ACHN (cell line): ENCODE measurements around the gene NAPSA.
"Not testable (repeated sequence)": the region's sequence is repeated elsewhere in the genome, so short reads cannot be mapped to it uniquely, and the experiment has no call there.

ENCODE experiments used
- DNase-seq: peaks from one replicate; pipeline ENCODE4 v3.0.0-alpha.2; 2015
- in situ Hi-C: cut with HindIII; loops from 2 replicates; pipeline ENCODE4 v1.10.0; 2017; ENCODE audit warnings: low sequenced_read_pairs, low pct_ligation_motif_present, low pct_unique_long_range_greater_than_20kb

The NAPSA gene

GRCh38 chr19:50368649-50369570 is 3.5 kb upstream of the NAPSA start:
- in situ Hi-C loops, result no loop called here
- DNase-seq, result peak; percentile 85

DNA sequence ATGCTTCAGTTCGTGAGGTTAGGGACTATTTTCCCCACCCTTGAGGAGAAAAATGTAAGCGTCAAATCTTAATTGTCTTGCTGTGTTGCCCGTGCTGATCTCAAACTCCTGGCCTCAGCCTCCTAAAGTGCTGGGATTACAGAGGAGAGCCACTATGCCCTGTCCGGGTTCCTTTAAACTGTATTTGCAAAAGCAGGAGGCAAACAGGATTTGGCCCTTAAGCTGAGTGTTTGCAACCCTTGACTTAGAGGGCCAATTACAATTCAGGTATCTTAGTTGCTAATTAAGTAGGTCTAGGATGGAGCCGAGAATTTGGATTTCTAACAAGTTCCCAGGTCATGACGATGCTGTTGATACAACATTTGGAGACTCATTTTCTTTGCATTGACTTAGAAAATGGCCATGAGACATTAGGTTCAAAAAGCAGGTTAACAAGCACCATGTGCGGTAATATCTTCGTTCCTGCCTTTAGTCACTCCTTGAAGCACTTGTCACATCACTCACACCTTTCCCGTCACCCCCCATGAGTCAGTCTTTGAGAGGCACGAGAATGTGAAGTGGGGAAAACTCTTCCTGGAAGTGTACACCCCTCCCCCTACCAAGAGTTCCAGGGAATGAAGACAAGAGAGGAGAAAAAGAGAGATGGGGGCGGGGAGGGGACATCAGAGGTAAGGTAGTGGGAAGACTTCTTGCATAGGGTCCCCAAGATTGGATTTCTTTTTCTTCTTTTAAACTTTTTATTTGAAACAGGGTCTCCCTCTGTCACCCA is 2.6 kb downstream of the NAPSA start:
- in situ Hi-C loops, result no loop called here
- DNase-seq, result no peak

DNA sequence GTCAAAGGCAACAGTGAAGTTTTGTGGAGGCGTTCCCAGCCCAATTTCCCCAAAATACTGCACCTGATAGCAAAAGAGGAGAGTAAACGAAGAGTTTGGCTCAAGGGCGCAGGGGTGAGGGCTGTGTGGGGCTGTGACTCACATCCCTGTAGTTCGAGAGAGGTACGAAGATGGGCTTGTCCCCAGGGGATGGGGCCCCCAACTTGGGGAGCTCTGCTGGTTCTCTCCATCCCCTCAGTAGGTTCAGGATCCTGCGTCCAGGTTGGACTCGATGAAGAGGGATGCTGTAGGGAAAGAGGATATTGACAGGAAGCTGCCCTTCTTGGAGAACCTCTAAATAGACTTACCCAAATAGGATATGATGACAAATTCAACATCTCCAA is 3.4 kb downstream of the NAPSA start:
- in situ Hi-C loops, result no loop called here
- DNase-seq, result no peak

DNA sequence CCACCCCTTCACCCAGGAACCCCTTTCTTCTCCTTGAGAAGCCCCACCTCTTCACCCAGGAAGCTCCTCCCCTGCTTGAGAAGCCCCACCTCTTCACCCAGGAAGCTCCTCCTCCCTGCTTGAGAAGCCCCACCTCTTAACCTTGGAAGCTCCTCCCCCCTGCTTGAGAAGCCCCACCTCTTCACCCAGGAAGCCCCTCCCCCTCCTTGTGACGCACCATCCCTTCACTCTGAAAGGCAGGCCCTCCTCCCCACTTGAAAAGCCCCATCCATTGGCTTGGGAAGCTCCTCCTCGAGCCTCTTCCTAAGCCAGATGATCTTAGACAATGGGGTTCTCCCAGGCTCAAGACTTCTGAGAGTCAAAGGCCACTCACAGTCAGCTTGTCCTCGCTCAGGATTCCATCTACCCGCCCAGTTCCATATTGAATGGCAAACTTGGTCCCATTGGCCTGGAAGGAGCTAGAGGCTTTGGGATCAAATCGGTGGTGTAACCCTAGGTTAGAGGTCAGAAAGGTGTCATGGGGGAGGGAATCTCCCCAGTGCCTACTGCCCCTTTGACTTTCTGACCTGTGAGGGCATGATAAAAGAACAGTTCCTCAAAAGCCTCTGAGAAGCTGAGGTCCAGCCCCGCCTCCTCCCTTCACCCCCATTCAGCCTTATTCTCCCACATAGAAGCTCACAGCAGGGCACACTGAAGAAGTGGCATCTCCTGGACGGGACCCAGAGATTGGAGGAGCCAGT is 4.0 kb downstream of the NAPSA start:
- in situ Hi-C loops, result no loop called here
- no peak for DNase-seq

- in situ Hi-C loops, result no loop called here
- DNase-seq, result no peak
These were observed 6.1 kb downstream of the NAPSA start for GRCh38 chr19:50359328-50359818.

DNA sequence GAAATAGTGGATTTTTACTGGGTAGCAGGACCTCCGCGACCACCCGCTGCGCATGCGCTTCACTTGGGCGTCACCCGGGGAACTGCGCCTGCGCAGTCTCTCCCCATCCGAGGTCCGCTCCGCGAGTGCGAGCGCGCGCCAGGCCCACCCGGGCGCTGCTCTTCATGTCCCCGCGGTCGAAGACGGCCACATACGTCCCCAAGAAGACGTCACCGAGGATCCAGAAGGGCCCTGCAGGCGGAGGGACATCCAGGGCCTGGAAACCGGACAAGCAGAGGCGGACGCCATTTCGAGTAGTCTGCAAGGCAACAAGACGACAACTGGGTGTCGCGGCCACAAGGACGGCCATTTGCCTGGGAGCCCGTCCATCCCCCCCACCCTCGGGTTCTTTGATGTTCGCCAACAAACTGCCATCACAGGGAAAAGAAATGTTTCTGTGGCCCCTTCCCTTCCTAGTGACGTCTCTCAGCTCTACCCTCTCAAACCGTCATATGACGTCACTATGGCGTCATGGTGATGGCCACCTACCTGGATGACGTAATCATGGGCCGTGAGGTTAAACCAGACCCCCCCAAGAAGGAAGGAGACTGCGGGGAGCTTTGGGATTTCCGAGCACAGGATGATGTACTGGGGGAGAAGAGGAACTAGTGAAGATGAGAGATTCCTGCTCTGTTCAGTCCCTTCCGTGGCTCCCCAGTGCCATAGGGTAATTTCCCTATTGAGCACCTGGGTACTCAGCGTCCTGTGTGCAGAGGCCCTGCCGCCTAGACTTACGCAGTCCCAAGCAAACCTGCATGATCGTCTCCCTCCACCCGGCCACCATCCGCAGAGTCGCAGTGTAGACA is 6.7 kb downstream of the NAPSA start:
- no peak for DNase-seq

GRCh38 chr19:50357178-50358100 is 8.0 kb downstream of the NAPSA start:
- peak; percentile 56 for DNase-seq

More for the DNA sequence above, 6.7 kb downstream of the NAPSA start:
- in situ Hi-C loops, result no loop called here

GRCh38 chr19:50356691-50357177 is 8.7 kb downstream of the NAPSA start:
- DNase-seq, result no peak
- in situ Hi-C loops, result no loop called here

More at GRCh38 chr19:50357178-50358100, 8.0 kb downstream of the NAPSA start:
- in situ Hi-C loops, result no loop called here

GRCh38 chr19:50353487-50353880 is 12.0 kb downstream of the NAPSA start:
- DNase-seq, in situ Hi-C loops: not testable (repeated sequence)

DNA sequence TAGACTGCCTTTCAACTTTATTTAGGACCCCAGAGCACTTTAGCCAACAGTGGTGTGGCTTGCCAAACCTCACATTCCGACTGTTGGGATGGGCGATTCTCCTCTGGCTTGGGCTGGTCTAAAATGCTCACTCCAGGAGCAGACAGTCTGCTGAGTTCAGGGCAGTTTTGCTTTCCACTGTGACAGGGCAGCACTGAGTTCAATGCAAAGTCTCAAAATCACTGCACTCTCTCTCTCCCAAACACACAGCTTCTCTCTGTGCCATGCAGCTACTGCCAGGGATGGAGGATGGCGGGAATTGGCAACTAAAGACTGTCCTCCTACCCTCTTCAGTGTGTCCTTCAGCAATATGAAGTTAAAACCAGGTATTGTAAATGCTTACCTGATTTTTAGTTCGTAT is 13.2 kb downstream of the NAPSA start:
- in situ Hi-C loops, result no loop called here

GRCh38 chr19:50349277-50350057 is 16.0 kb downstream of the NAPSA start:
- DNase-seq, result no peak
- in situ Hi-C loops, result no loop called here

More for the DNA sequence above, 13.2 kb downstream of the NAPSA start:
- no peak for DNase-seq

DNA sequence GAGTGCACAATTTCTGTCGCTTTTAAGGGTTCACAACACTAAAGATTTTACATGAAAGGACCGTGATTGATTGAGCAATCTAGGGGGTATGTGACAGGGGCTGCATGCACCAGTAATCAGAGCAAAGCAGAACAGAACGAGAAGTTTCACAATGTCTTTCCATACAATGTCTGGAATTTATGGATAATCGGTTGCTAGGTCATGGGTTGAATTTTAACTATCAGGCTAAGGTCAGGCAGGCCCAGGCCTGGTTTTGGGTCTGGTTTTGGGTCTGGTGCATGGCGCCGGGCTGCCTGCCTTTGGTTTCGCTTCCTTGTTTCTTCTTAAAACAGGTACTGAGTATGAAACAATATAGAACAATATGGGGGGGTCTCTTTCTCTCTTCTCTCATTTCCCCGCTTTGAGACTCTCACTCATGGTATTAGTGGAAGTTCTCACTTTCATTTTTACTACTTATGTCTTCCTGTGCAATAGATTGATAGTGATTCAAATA is 18.3 kb downstream of the NAPSA start:
- in situ Hi-C loops, DNase-seq: not testable (repeated sequence)

DNA sequence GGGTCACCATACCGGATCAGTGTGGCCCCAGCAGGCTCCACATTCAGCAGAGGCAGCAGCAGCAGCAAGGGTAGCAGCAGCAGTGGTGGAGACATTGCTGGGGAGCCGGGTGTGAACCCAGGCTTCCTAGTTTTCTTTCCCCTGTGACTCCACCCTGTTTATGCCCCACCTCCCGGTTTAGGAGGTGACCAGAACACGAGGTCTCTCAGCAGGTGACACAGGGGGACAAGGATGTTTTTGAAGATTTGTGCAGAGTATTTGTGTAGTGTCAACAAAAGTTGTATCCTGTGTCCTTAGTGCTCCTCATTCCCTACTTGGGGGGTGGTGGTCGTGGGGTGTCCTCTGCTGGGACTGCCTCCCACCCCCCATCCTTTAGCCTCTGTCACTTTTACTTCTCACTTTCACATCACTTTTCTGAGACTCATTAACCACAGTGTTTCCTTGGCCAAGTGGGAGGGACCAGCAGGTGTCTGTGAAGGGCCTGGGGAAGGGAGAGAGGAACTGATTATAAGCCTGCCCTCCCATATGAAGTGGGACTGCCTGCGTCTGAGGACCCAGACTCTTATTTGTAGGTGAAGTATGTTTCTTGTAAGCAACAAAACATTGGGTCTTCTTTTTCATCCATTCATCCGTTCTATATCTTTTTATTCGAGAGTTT is 20.6 kb downstream of the NAPSA start:
- in situ Hi-C loops, result no loop called here
- DNase-seq, result no peak

DNA sequence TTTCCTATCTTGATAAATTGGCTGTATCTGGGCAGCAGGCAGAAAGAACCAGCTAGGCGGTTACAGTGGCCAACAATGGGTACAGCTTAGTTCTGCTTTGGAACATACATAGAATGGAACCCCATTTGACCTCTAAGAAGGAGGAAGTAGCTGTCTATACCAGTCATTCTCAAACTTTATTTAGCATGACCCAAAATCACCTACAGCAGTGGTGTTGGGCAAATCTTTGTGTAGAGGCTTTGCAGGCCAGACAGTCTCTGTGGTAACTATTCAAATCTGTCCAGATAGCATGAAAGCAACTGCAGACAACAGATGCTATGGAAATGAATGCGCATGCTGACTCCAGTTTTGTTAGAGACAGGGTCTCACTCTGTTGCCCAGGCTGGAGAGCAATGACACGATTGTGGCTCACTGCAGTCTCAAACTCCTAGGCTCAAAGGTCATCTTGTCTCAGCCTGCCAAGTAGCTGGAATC is 24.3 kb downstream of the NAPSA start:
- no peak for DNase-seq
- in situ Hi-C loops, result no loop called here

DNA sequence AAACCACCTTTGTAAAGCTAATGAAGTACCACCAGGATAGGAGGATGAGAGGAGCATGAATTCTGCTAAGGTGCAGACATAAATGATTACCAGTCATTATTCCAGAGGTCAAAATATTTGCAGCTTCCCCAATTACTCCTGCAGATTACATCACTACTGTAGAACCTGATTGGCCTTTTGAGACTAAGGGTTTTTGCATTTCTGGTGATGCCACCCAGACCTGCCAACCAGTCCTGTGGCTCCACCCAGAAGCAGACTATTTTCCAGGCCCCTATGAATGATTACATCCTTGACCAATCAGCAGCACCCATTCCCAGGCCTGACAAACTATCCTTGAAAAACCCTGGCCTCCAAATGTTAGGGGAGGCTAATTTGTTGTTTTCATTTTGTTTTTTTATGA is 25.1 kb downstream of the NAPSA start:
- in situ Hi-C loops, result no loop called here
- DNase-seq, result no peak
